Endothelial cell of umbilical vein (primary cell): ENCODE data around the gene RNF25.

Source experiments
- EZH2 ChIP-seq: IDR thresholded peaks from 2 replicates; pipeline ENCODE4 v1.6.1; 2012; ENCODE audit warnings: borderline replicate concordance, low read depth, mild to moderate bottlenecking, moderate library complexity, low read length, inconsistent platforms; ENCODE audit not compliant: severe bottlenecking
- FOS ChIP-seq: IDR thresholded peaks from 2 replicates; pipeline ENCODE4 v1.6.1; 2011; ENCODE audit warnings: mild to moderate bottlenecking, low read length, moderate library complexity, borderline replicate concordance; ENCODE audit not compliant: insufficient read depth
- GATA2 ChIP-seq: IDR thresholded peaks from 2 replicates; pipeline ENCODE4 v1.7.0; 2011; ENCODE audit warnings: low read depth, mild to moderate bottlenecking, moderate library complexity, mixed read lengths, low read length; ENCODE audit not compliant: insufficient read length, insufficient read depth
- JUN ChIP-seq: IDR thresholded peaks from 2 replicates; pipeline ENCODE4 v1.6.1; 2011; ENCODE audit warnings: borderline replicate concordance, low read depth; ENCODE audit not compliant: insufficient read length, insufficient read depth
- MYC ChIP-seq: IDR thresholded peaks from one replicate; pipeline ENCODE4 v1.6.1; 2011; ENCODE audit warnings: mild to moderate bottlenecking, low read depth, low read length
- POLR2A ChIP-seq: IDR thresholded peaks from 2 replicates; pipeline ENCODE4 v1.6.1; 2012; ENCODE audit warnings: low read depth, mild to moderate bottlenecking, control low read depth, low read length
- POLR2AphosphoS5 ChIP-seq: IDR thresholded peaks from 2 replicates; pipeline ENCODE4 v1.6.1; 2012; ENCODE audit warnings: low read depth, mild to moderate bottlenecking, control low read depth, low read length, moderate library complexity; ENCODE audit not compliant: insufficient read depth
- TF ChIP-seq, protein P1 (sequence below), 2 donors: IDR thresholded peaks; 1 replicate in 1 of 2; 2 replicates in 1 of 2; pipeline ENCODE4 v1.5.1; 2011; ENCODE audit warnings: low read length in 2 of 2, mild to moderate bottlenecking in 2 of 2, moderate library complexity in 2 of 2, control low read depth in 1 of 2, inconsistent platforms in 1 of 2, low read depth in 1 of 2; ENCODE audit not compliant: insufficient read depth in 1 of 2; ENCODE audit errors: extremely low read depth in 1 of 2
- TF ChIP-seq, protein P2 (sequence below): IDR thresholded peaks from 2 replicates; pipeline ENCODE4 v1.6.1; 2011; ENCODE audit not compliant: insufficient read depth, insufficient read length

DNA sequence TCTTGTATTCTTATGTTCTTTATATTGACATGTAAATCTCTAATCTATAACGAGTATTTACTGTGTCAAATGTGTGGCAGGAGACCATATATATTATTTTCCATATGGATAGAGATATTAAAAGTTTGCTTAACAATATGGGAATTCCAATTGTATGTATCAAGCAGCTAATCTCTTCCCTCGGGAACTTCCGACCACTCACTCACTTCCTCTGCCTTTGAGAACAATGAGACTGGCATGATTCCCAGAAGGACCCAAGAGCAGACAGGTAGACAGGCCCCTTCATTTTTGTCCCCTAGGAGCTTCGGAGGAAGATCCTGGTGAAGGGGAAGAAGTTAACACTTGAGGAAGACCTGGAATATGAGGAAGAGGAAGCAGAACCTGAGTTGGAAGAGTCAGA, 40.0 kb downstream of the RNF25 start:
- TF ChIP-seq POLR2AphosphoS5: peak; percentile 76
- peak; percentile 59 for TF ChIP-seq POLR2A
- TF ChIP-seq, protein P1, sequence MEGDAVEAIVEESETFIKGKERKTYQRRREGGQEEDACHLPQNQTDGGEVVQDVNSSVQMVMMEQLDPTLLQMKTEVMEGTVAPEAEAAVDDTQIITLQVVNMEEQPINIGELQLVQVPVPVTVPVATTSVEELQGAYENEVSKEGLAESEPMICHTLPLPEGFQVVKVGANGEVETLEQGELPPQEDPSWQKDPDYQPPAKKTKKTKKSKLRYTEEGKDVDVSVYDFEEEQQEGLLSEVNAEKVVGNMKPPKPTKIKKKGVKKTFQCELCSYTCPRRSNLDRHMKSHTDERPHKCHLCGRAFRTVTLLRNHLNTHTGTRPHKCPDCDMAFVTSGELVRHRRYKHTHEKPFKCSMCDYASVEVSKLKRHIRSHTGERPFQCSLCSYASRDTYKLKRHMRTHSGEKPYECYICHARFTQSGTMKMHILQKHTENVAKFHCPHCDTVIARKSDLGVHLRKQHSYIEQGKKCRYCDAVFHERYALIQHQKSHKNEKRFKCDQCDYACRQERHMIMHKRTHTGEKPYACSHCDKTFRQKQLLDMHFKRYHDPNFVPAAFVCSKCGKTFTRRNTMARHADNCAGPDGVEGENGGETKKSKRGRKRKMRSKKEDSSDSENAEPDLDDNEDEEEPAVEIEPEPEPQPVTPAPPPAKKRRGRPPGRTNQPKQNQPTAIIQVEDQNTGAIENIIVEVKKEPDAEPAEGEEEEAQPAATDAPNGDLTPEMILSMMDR (IDR thresholded peaks at IDR 0.05; ENCODE audit: extremely low read depth in 1 of 2, insufficient read depth in 1 of 2, low read depth in 1 of 2, low read length in 2 of 2): no peak
- TF ChIP-seq MYC: no peak
- TF ChIP-seq EZH2: no peak
- peak; percentile 97 for TF ChIP-seq JUN
- TF ChIP-seq FOS: peak; percentile 92
- TF ChIP-seq, protein P2, sequence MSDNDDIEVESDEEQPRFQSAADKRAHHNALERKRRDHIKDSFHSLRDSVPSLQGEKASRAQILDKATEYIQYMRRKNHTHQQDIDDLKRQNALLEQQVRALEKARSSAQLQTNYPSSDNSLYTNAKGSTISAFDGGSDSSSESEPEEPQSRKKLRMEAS: no peak
- peak; percentile 96 for TF ChIP-seq GATA2
